ENCODE measurements around the gene SHISAL1.

GRCh38 chr22:44305888-44306287 is 6.9 kb downstream of the SHISAL1 start:
- no peak for TF ChIP-seq CTCF (optimal IDR thresholded peaks at IDR 0.05 in 1 of 3, IDR thresholded peaks at IDR 0.05 in 1 of 3, conservative IDR thresholded peaks at IDR 0.05 in 1 of 3; ENCODE audit: extremely low read depth in 1 of 3, insufficient read depth in 2 of 3, low read length in 3 of 3)
- no peak for TF ChIP-seq EZH2 (IDR thresholded peaks at IDR 0.05; ENCODE audit: low read length)
